Keratinocyte (primary cell): ENCODE measurements around the gene RFTN1. TPM values are rescaled to one million over a fixed set of nuclear protein-coding genes. Genes with fewer than 3 reads are reported as not detected.

ENCODE experiments used
- DNase-seq: peaks from one replicate; pipeline ENCODE4 v3.0.0-alpha.2; 2011; ENCODE audit warnings: low read depth, missing footprints, low spot score
- FAIRE-seq: peaks from 2 replicates; lab custom pipeline; 2011; peaks lifted over from hg19 to GRCh38; lab: Jason Lieb, UNC
- H2AFZ ChIP-seq: 2 replicates; pipeline ENCODE4 v1.6.0; 2012; ENCODE audit warnings: low read length, control low read depth, inconsistent platforms; ENCODE audit not compliant: control insufficient read depth
- H3K27ac ChIP-seq: 2 replicates; pipeline ENCODE4 v1.5.1; 2011; ENCODE audit warnings: low read length; ENCODE audit not compliant: control insufficient read depth, insufficient read depth
- H3K27me3 ChIP-seq: 3 replicates; pipeline ENCODE4 v1.6.0; 2011; ENCODE audit warnings: low read length; ENCODE audit not compliant: control insufficient read depth, insufficient read depth; ENCODE audit errors: extremely low read depth
- H3K36me3 ChIP-seq, 2 experiments: 2 replicates in 1 of 2; 3 replicates in 1 of 2; pipeline ENCODE4 v1.5.1; 2011; ENCODE audit warnings: low read length in 2 of 2, mild to moderate bottlenecking in 1 of 2; ENCODE audit not compliant: control insufficient read depth in 2 of 2, insufficient read depth in 2 of 2; ENCODE audit errors: extremely low read depth in 1 of 2
- H3K4me1 ChIP-seq: 3 replicates; pipeline ENCODE4 v1.5.1; 2011; ENCODE audit warnings: low read length; ENCODE audit not compliant: control insufficient read depth, insufficient read depth; ENCODE audit errors: extremely low read depth
- H3K4me2 ChIP-seq: 3 replicates; pipeline ENCODE4 v1.6.0; 2011; ENCODE audit warnings: low read depth, low read length; ENCODE audit not compliant: control insufficient read depth, insufficient read depth; ENCODE audit errors: extremely low read depth
- H3K4me3 ChIP-seq, 3 experiments: fragments of 200-600 bp in 1 of 3; sonication (generic) in 1 of 3; 2 replicates in 2 of 3; 3 replicates in 1 of 3; pipeline ENCODE4 v1.5.1; 2011 to 2016; ENCODE audit warnings: low read length in 3 of 3, mild to moderate bottlenecking in 3 of 3, control low read depth in 2 of 3, inconsistent platforms in 1 of 3, low read depth in 1 of 3, mixed read lengths in 1 of 3, mixed run types in 1 of 3, moderate library complexity in 1 of 3; ENCODE audit not compliant: control insufficient read depth in 2 of 3, insufficient read depth in 2 of 3; ENCODE audit errors: extremely low read depth in 1 of 3
- H3K79me2 ChIP-seq: 2 replicates; pipeline ENCODE4 v1.6.0; 2012; ENCODE audit warnings: low read length; ENCODE audit not compliant: control insufficient read depth, insufficient read depth
- H3K9ac ChIP-seq: 3 replicates; pipeline ENCODE4 v1.6.0; 2011; ENCODE audit warnings: low read length; ENCODE audit not compliant: control insufficient read depth, insufficient read depth; ENCODE audit errors: extremely low read depth
- H3K9me1 ChIP-seq: 3 replicates; pipeline ENCODE4 v1.6.0; 2011; ENCODE audit warnings: low read length; ENCODE audit not compliant: control insufficient read depth, insufficient read depth; ENCODE audit errors: extremely low read depth
- H3K9me3 ChIP-seq: 2 replicates; pipeline ENCODE4 v1.5.1; 2012; ENCODE audit warnings: low read depth, low read length; ENCODE audit not compliant: control insufficient read depth
- H4K20me1 ChIP-seq: 3 replicates; pipeline ENCODE4 v1.6.0; 2011; ENCODE audit warnings: low read length; ENCODE audit not compliant: control insufficient read depth, insufficient read depth; ENCODE audit errors: extremely low read depth
- CTCF ChIP-seq, 3 experiments: IDR thresholded peaks in 1 of 3; conservative IDR thresholded peaks in 1 of 3; optimal IDR thresholded peaks in 1 of 3; 2 replicates in 2 of 3; 3 replicates in 1 of 3; pipeline versions ENCODE3 to v1.5.1; 2011; ENCODE audit warnings: low read length in 3 of 3, mild to moderate bottlenecking in 3 of 3, moderate library complexity in 2 of 3, control low read depth in 1 of 3, inconsistent platforms in 1 of 3; ENCODE audit not compliant: insufficient read depth in 2 of 3; ENCODE audit errors: extremely low read depth in 1 of 3
- EZH2 ChIP-seq: IDR thresholded peaks from one replicate; pipeline ENCODE4 v1.6.1; 2012; ENCODE audit warnings: inconsistent platforms, mild to moderate bottlenecking, low read length, moderate library complexity
- dilution Hi-C: fragments of 300-500 bp; cut with MboI; formaldehyde crosslinking; loops from one replicate; pipeline ENCODE4 v1.7.0; 2020; ENCODE audit warnings: low sequenced_read_pairs; ENCODE audit not compliant: extremely low pct_ligation_motif_present
- polyA plus RNA-seq, 5 experiments: library from polyadenylated mRNA; depleted of rRNA in 3 of 5; stranded (reverse) in 3 of 5; stranded (forward) in 1 of 5; unstranded in 1 of 5; fragments of >200 nt; gene quantifications; 1 replicate in 1 of 5; 2 replicates in 3 of 5; 3 replicates in 1 of 5; pipeline versions ENCODE4 v1.2.1 to v1.2.3, GENCODE V29; 2011 to 2012; ENCODE audit warnings: missing spikeins in 2 of 5, low read depth in 1 of 5, low replicate concordance in 1 of 5

The RFTN1 gene
- polyA plus RNA-seq, 1 donor (not counting 4 experiments of a cell fraction or from before 2014, with no cell fraction given) = 18.0 TPM

- no peaks in the 10 kb centered on the region for H3K9me3 ChIP-seq
- DNase-seq = no peak
- no peaks in the 10 kb centered on the region for H3K79me2 ChIP-seq
- dilution Hi-C loops = no loop called here
- no peak overlapping the region for H2AFZ ChIP-seq
- no peak overlapping the region for H3K9ac ChIP-seq
- H3K27me3 ChIP-seq = no peaks in the 10 kb centered on the region
- no peaks in the 10 kb centered on the region for H3K36me3 ChIP-seq
- H3K4me3 ChIP-seq = no peak overlapping the region
- FAIRE-seq = no peak
- H3K4me1 ChIP-seq = no peaks in the 10 kb centered on the region
- no peak overlapping the region for H3K4me2 ChIP-seq
- no peaks in the 10 kb centered on the region for H3K9me1 ChIP-seq
- TF ChIP-seq CTCF (optimal IDR thresholded peaks at IDR 0.05 in 1 of 3, IDR thresholded peaks at IDR 0.05 in 1 of 3, conservative IDR thresholded peaks at IDR 0.05 in 1 of 3; ENCODE audit: extremely low read depth in 1 of 3, insufficient read depth in 2 of 3, low read length in 3 of 3) (no peak), EZH2 (no peak)
- H4K20me1 ChIP-seq = no peaks in the 10 kb centered on the region
- no peak overlapping the region for H3K27ac ChIP-seq
Measured at GRCh38 chr3:16439848-16440708, 73.4 kb downstream of the RFTN1 start.

- Histone ChIP-seq H3K9me1 (no peaks in the 10 kb centered on the region), H3K9me3 (no peaks in the 10 kb centered on the region), H3K4me2 (no peak overlapping the region), H3K9ac (no peak overlapping the region), H2AFZ (no peak overlapping the region), H4K20me1 (no peaks in the 10 kb centered on the region), H3K27me3 (no peaks in the 10 kb centered on the region), H3K4me3 (no peak overlapping the region), H3K4me1 (no peaks in the 10 kb centered on the region), H3K79me2 (no peaks in the 10 kb centered on the region), H3K36me3 (no peaks in the 10 kb centered on the region), H3K27ac (no peak overlapping the region)
- FAIRE-seq = no peak
- TF ChIP-seq CTCF (optimal IDR thresholded peaks at IDR 0.05 in 1 of 3, IDR thresholded peaks at IDR 0.05 in 1 of 3, conservative IDR thresholded peaks at IDR 0.05 in 1 of 3; ENCODE audit: extremely low read depth in 1 of 3, insufficient read depth in 2 of 3, low read length in 3 of 3) = no peak
- no peak for TF ChIP-seq EZH2
- dilution Hi-C loops = no loop called here
- DNase-seq = no peak
Measured at GRCh38 chr3:16439163-16439847, 74.2 kb downstream of the RFTN1 start.
